GM04503 (cell line): ENCODE results near the gene MOXD1.
"Not testable (repeated sequence)": the region's sequence is repeated elsewhere in the genome, so short reads cannot be mapped to it uniquely, and the experiment has no call there.

ENCODE experiments used
- DNase-seq: peaks from one replicate; pipeline ENCODE4 v3.0.0-alpha.2; 2012; ENCODE audit warnings: low read depth

The MOXD1 gene

DNA sequence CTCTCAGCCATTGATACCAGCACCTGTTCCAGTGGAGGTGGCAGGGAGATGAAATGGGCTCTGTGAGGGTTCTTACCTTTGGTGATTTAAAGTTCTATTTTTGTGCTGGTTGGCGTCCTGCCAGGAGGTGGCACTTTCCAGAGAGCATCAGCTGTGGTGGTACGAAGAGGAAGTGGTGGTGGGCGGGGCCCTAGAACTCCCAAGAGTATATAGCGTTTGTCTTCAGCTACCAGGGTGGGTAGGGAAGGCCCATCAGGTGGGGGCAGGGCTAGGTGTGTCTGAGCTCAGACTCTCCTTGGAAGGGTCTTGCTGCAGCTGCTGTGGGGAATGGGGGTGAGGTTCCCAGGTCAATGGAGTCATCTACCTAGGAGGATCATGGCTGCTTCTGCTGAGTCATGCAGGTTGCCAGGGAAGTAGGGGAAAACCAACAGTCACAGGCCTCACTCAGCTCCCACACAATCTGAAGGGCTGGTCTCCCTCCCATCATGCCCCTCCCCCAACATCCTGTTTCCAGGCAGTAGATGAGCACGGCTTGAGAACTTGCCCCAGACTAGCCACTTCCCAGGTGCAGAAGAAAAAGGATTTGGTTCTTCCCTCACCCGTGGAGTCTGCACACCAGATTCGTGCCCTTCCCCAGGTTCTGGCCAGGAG, 46.6 kb downstream of the MOXD1 start:
- DNase-seq: no peak

DNA sequence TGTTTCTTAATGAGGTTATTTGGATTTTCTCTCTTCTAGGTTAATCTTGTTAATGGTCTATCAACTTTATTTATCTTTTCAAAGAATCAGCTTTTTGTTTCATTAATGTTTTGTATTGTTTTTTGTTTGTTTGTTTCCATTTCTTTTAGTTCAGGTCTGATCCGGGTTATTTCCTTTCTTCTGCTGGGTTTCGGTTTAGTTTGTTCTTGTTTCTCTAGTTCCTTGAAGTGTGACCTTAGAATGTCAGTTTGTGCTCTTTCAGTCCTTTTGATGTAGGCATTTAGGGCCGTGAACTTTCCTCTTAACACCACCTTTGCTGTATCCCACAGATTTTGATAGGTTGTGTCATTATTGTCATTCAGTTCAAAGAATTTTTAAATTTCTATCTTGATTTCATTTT, 49.3 kb downstream of the MOXD1 start:
- DNase-seq: not testable (repeated sequence)

DNA sequence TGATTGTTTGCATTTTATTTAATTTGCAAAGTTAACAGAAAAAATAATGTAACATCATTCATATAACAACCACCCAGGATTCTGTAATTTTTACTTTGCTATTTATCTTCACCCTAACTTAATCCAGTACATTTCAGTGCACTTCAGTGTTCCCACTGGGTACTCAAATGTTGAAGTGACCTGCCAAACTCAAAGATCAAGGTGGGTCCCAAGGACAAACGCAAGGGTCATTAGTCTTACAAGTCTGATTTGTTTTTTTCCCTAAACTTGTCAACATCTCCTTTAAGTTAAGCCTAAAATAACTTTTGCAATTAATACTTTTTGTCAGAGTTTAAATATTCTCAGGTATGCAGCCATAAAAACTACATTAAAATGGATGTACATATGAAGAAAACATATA, 53.0 kb downstream of the MOXD1 start:
- DNase-seq: no peak

DNA sequence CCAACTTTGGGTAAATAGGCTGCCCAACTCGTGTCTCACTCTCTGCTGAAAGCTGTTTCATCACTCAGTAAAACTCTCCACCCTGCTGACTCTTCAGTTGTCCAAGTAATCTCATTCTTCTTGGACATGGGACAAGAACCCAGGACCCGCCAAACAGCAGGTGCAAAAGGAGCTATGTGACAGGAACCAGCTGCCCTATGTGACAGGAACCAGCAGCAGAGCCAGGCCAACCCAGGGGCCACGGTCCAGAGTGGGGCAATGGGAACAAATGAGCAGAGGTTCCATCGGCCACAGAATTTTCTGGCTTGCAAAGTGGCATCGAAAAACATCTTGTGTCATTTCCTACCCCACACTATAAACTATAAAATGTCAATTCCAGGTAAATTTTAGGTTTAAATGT, 56.5 kb downstream of the MOXD1 start:
- no peak for DNase-seq

DNA sequence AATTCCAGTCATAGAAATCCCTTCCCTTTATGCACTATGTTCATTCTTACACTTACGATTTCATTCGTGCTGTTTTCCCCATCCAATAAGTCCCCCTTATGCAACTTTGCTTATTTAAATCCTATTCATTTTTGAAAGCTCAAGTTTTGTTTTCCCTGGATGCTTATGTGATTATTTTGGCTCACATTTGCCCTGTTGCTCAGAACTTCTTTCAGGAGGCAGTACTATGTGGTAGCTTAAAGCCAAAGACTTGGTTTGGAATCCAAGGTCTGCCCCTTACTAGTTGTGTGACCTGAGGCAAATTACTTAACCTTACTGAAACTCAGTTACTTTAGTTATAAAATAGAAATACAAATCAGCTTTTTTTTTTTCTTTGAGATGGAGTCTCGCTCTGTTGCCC, 59.6 kb downstream of the MOXD1 start:
- no peak for DNase-seq

DNA sequence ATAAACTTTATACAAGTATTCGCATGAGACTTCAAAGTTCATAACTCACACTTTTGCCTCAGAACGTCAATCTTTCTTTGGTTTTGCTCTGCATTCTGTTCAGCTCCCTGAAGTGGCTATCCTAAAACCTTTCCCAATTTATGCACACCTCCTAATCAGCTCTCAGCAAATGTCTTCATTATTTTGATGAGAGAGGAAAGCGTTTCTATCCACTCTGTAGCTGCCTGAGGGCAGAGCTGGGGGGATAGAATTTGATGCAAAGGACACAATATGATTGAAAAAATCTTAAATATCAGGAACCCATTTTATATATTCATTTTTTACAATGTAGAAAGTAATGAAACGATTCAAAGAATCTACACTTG, 66.8 kb downstream of the MOXD1 start:
- no peak for DNase-seq

DNA sequence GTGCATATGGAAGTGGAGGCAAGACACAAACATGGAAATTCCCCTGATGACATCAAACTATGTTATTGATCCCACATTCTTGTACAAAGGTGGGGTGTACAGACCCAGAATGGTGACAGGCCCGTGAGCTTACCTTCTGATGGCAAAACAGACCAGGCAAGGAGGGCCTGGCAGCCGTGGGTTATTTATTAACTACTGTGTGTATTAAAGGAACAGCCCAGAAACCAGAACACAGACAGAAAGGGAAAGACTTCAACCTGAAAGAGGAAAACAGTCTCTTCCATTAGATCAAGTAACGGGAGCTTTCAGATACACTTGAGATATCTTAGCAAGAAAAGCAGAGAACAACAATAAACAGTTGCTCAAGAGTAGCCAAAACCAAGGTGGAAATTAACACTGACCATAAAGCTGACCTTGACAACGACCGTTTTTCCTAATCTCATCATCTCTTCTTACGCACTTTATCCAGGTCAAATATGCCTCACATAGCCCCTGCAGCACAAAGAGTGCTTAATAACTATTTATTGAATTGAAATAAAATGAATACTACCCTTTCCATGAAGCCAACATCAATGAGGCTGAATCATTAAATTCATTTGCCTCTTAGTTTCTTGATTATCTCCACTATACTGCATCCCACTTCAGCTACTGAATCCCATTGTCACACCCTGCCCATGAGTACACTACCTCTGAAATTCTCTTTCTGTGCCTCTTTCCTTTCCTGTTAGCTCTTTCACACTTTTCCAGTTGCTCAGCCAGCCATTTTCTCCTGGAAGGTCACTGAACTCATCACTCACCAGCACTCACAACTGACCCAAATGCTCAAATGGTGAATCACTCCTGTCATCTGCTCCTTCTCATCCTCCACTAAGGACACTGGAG, 67.4 kb downstream of the MOXD1 start:
- peak; percentile 86 for DNase-seq

DNA sequence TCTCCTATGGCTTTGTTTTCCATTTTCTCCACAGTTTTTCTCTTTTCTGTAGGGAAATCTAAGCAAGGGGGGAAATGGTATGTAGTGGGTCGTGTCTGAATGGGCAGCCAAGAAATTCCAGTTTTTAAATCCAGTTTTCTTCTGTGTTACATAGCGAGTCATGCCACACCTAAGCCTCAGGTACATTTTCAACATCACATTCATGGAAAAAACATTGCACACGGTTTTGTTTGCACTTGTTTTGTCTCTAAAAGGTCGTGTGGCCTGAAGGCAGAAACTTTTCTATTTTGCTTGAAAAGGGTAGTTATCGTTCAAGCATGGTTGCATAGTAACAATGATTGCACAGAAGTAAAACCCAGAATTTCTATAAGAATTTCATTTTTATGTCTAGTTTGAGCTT, 70.5 kb downstream of the MOXD1 start:
- no peak for DNase-seq

DNA sequence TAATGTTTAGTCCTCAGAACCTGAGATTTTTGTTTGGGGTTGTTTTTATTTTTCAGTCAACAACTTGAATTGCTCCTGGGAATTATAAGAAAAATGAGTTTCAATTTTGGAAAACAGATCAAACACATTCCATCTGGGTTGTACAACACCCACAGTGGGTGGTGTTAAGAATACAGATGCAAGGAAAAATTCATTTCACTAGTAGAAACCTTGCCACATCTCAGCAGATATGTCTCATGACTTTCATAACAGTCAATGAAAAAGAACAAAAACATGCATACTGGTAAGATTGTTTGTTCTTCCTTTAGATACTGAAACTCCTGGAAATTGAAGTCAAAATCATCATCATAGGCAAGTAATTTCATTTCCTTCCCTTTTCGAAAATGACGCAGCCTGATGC, 78.9 kb downstream of the MOXD1 start:
- DNase-seq: peak; percentile 33

DNA sequence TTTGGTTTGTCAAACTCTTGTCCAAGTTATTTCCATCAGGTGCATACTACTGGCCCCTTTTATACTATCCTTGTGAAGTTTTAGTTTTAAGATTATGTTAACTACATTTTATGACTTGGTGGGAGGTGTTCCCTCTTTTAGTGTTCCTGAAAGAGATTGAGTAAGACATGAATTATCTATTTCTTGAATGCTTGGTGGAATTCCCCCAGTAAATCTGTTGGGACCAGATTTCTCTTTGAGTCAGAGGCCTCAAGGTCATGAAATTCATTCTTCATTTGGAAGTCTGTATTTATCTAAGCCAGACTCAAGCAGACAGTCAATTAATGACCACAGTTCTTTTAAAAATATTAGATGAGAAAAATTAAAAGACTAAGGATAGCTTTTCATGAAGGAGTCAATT, 81.3 kb downstream of the MOXD1 start:
- no peak for DNase-seq

DNA sequence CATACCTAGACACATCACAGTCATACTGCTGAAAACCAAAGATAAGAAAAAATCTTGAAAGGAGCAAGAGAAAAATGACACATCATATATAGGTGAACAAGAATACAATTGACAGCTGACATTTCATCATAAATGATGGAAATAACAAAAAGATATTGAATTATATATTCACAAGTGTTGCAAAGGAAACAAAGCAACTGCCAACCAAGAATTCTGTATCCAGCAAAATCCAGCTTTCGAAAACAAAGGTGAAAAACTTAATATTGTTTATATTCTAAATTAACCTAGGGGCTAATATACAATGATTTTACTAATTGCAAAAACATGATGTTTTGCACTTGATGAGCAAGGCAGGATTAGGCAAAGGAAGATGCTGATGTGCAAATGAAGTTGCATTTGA, 84.3 kb downstream of the MOXD1 start:
- DNase-seq: no peak

DNA sequence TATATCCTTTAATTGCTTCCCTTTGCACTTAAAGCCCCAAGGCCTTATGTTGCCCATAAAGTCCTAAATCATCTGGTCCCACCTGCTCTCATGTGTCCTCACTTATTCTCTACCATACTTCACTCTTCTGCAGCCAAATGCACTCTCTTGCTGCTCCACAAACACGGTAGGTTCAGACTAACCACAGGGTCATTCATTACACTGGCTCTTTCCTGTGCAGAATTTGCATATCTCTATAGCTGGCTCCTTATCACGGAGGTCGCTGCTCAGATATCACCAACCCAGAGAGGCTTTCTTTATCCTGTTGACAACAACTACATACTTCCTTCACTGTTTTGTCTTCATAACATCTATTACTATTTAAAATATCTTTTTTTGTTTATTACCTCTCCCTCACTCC, 86.8 kb downstream of the MOXD1 start:
- no peak for DNase-seq

DNA sequence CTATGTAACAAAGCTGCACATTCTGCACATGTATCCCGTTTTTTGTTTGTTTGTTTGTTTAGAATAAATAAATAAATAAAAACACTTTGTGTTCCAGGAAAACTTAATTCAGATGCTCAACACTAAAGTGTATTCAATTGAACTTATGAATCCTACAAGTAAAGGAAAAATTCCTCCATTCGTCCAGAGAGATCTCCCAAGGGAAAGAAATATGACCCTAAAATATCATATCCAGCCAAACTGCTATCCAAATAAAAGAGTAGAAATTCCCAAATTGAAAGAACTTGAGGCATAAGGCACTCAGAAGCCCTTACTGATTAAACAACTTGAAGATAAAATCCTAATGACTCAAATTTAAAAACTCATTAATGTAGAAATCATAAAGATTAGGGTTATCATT, 90.4 kb downstream of the MOXD1 start:
- no peak for DNase-seq

DNA sequence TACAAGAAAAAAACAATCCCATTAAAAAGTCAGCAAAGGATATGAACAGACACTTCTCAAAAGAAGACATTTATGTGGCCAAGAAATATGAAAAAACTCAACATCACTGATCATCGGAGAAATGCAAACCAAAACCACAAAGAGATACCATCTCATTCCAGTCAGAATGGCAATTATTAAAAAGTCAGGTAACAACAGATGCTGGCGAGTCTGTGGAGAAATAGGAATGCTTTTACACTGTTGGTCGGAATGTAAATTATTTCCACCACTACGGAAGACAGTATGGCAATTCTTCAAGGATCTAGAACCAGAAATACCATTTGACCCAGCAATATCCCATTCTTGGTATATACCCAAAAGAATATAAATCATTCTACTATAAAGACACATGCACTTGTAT, 91.1 kb downstream of the MOXD1 start:
- DNase-seq: not testable (repeated sequence)

DNA sequence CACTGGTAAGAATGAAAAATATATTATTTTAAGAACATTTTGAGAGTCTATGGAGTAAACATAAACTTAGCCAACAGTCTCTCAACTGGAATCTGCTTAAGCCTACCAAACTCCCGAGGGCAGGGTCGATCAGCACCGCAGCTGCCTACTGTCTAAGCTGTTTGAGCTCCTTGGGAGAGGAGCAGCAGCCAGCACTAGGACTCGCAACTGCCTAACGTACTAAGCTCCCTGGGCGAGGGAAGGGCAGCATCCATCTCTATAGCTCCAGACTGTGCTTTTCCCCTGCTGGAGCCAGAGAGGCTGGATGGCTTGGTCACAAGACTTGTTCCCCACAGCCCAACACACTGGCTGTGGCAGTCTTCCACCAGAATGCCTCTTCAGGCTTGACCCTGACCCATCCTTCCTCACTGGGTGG, 96.4 kb downstream of the MOXD1 start:
- no peak for DNase-seq

DNA sequence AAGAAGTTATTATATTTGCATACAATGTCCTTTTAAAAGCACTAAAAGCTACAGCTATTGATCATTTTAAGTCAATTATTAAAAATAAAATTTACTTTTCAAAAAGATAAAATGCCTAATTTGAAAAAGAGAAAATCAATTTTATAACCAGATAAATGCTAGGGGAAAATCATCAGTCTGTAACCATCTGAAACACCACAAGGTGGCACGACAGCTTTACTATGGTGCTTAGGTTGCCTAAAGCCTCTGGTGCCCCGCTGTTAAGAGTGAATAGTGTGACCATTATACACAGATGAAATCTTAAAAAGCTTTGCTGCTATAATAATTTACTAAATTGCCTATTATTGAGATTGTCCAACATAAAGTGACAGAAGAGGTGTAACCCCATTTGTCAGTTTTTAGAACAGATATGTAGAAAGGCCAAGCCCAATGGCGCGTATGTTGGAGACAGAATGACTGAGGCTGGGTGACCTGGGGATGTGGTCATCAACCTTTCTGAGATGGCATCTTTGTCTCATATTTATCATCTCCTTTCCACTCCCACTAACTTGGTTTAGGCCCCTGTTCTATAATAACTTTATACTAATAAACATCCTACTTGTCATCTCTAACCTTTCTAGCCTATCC, 100.8 kb downstream of the MOXD1 start:
- no peak for DNase-seq

DNA sequence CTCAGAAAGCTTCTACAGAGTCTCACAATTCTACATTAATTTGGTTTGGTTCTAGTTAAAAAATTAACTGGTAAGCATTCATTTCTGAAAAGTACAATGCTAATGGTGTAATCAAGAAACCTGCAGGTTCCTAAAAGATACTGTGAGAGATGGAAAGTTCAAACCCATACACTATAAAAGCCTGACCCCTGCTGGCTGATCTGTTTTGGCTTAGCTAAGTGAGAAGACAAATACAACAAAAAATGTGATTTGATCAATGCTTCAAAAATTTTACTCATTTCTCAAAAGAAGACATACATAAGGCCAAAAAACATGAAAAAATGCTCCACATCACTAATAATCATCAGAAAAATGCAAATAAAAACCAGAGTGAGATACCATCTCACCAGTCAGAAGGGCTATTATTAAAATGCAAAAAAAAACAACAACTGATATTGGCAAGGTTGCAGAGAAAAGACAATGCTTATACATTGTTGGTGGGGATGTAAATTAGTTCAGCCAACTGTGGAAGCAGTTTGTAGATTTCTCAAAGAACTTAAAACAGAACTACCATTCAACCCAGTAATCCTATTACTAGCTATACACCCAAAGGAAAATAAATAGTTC, 102.8 kb downstream of the MOXD1 start:
- no peak for DNase-seq

DNA sequence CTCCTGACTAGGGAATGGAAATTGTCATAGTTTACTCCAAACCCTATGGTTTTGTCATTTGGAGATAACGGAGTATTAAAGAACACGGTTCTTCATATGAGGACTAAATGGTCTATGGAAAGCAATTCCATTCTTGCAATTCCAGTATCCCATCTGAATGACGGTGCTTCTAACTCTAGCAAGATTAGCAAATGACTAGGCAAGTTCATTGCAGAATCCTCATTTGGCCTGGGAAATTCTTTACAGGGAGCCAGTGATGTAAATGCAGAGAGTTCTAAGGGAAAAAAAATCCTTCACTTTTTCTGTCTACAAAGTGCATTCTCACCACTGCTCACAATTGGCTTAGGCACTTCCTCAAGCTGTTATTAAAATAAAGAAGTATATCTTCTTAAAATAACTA, 111.5 kb downstream of the MOXD1 start:
- no peak for DNase-seq

DNA sequence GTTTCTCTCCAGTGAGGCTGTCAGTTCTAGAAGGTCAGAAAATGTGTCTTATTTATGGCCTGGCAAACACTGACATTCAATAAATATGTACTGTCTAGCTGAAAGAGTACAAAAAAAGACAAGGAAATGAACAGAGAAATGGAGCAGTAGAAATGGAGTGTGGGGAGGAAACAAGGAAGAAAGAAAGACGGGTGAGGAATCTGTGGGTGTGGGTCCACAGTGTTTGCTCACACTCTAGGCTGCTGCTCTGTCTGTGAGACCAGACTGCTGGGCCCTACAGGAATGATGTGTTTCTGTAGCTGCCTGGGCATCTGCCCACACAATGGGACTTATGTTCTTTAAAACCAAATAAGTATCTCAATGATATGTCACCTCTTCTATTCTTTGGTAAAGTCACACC, 114.2 kb downstream of the MOXD1 start:
- no peak for DNase-seq

DNA sequence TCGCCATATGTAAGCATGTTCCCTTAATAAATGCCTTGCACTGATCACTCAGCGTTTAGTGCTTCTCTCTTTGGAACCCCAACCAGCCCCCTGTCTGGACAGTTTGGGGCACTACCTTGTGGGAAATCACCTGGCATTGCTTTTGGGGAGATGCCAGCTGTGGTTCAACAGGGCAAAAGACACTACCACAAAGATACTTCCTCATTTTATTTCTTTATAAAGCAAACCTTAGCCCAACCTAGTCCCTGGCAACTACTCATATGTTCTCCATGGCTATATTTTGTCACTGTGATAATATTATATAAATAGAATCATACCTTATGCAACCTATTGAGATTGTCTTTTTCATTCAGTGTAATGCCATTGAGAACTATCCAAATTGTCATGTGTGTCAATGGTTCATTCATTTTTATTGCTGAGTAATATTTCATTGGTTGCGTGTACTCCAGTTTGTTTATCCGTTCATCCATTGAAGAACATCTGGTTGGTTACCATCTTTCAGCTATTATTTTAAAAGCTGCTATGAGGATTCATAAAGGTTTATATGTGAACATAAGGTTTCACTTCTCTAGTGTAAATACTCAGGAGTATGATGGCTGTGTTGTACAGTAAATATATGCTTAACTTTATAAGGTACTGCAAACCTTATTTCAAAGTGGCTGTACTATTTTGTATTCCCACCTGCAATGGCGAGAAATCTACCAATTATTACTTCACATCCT, 114.8 kb downstream of the MOXD1 start:
- no peak for DNase-seq

DNA sequence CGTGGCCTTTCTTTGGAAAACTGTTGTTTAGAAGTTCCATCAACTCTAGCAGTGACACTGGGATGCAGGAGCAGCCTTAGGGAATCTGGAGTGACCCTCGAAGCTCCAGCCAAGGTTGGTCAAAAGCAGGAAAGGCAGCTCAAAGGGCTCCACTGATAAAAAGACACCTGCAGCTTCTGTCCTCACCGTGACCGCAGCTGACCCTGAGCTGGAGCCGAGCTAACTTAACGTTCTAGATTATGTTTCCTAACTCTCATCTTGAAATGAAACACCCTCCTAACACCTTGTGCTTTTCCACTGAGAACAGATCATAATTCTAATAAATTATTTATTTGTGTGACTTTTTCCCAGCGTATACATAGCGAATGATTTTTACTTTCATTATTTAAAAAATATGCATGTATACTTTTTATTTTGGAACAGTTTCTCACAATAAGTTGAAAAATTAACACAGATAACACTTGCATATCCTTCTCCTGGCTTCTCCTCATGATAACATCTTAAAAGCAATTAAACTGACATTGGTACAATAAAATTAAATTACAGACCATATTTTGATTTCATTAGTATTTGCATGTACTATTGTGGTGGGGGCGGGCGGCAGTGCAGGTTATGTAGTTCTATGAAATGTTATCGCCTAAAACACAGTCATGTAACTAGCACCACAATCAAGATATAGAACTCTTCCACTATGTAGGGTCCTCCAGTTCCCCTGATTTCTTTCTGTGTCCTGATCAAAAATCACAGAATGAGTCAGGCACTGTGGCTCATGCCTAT, 116.1 kb downstream of the MOXD1 start:
- DNase-seq: no peak
